HEK293 (cell line): Measurements from ENCODE around the gene NR3C2.

Source experiments
- CTCF ChIA-PET: fragments of 350-600 bp; formaldehyde crosslinking; extraction: SDS; loops from one replicate; lab custom pipeline; 2021; ENCODE audit warnings: antibody characterized with exemption; lab: Yijun Ruan, JAX
- POLR2A ChIA-PET: fragments of 300-600 bp; formaldehyde crosslinking; extraction: SDS; loops from one replicate; lab custom pipeline; 2020; ENCODE audit warnings: antibody characterized with exemption, inconsistent platforms; lab: Yijun Ruan, JAX
- H3K27ac ChIP-seq: fragments of 200-500 bp; sonication (Bioruptor generic); 2 replicates; pipeline ENCODE4 v1.5.1; 2014; ENCODE audit warnings: low read depth, low read length, control low read depth, inconsistent platforms; ENCODE audit errors: extremely low read depth
- H3K36me3 ChIP-seq, 2 experiments: fragments of 200-500 bp in 1 of 2; sonication (Bioruptor generic) in 1 of 2; 1 replicate in 1 of 2; 2 replicates in 1 of 2; pipeline ENCODE4 v1.5.1; 2014 to 2017; ENCODE audit warnings: inconsistent platforms in 2 of 2, low read length in 2 of 2; ENCODE audit not compliant: control insufficient read depth in 2 of 2, insufficient read depth in 1 of 2
- H3K4me1 ChIP-seq: fragments of 200-500 bp; sonication (Bioruptor generic); 2 replicates; pipeline ENCODE4 v1.5.1; 2014; ENCODE audit warnings: mild to moderate bottlenecking, low read length, inconsistent platforms; ENCODE audit not compliant: control insufficient read depth, insufficient read depth
- H3K4me3 ChIP-seq: 2 replicates; pipeline ENCODE4 v1.5.1; 2011; ENCODE audit warnings: low read depth, mild to moderate bottlenecking, control low read depth, low read length, moderate library complexity
- H3K9me3 ChIP-seq: fragments of 200-500 bp; sonication (Bioruptor generic); 2 replicates; pipeline ENCODE4 v1.5.1; 2014; ENCODE audit warnings: low read depth, low read length, inconsistent platforms; ENCODE audit not compliant: control insufficient read depth, insufficient read depth
- FEZF1 ChIP-seq: fragments of 450-650 bp; formaldehyde crosslinking; IDR thresholded peaks from 2 replicates; pipeline ENCODE4 v1.5.1; 2016; ENCODE audit warnings: missing biosample characterization, missing genetic modification characterization
- GLI4 ChIP-seq: fragments of 450-650 bp; formaldehyde crosslinking; IDR thresholded peaks from 2 replicates; pipeline ENCODE4 v1.5.1; 2016; ENCODE audit warnings: missing biosample characterization, missing genetic modification characterization
- GLIS2 ChIP-seq: fragments of 450-650 bp; formaldehyde crosslinking; IDR thresholded peaks from 2 replicates; pipeline ENCODE4 v1.5.1; 2016; ENCODE audit warnings: missing biosample characterization, missing genetic modification characterization
- HOXA7 ChIP-seq: sonication (generic); formaldehyde crosslinking; IDR thresholded peaks from 2 replicates; pipeline ENCODE4 v1.8.1; 2022; ENCODE audit warnings: missing genetic modification reagents, borderline replicate concordance
- KLF10 ChIP-seq: fragments of 450-650 bp; IDR thresholded peaks from 2 replicates; pipeline ENCODE4 v1.5.1; 2018; ENCODE audit warnings: missing biosample characterization, mild to moderate bottlenecking, missing genetic modification characterization
- SETDB1 ChIP-seq: IDR thresholded peaks from one replicate; pipeline ENCODE4 v1.6.1; 2017; ENCODE audit warnings: mild to moderate bottlenecking, low read length, moderate library complexity, mixed read lengths; ENCODE audit not compliant: insufficient read length
- TRIM28 ChIP-seq: IDR thresholded peaks from 2 replicates; pipeline ENCODE4 v1.6.1; 2011; ENCODE audit warnings: low read length, control low read depth, borderline replicate concordance
- YY1 ChIP-seq: fragments of 450-650 bp; formaldehyde crosslinking; IDR thresholded peaks from 2 replicates; pipeline ENCODE4 v1.5.1; 2018; ENCODE audit warnings: missing biosample characterization, missing genetic modification characterization
- YY2 ChIP-seq: fragments of 450-650 bp; formaldehyde crosslinking; IDR thresholded peaks from 2 replicates; pipeline ENCODE4 v1.5.1; 2016; ENCODE audit warnings: missing biosample characterization, missing genetic modification characterization
- ZFP3 ChIP-seq: fragments of 450-650 bp; formaldehyde crosslinking; IDR thresholded peaks from 2 replicates; pipeline ENCODE4 v1.5.1; 2016; ENCODE audit warnings: low read depth, missing biosample characterization, missing genetic modification characterization
- ZFP37 ChIP-seq: fragments of 450-650 bp; formaldehyde crosslinking; IDR thresholded peaks from 2 replicates; pipeline ENCODE4 v1.5.1; 2016; ENCODE audit warnings: missing biosample characterization, missing genetic modification characterization
- ZIC2 ChIP-seq: fragments of 450-650 bp; formaldehyde crosslinking; IDR thresholded peaks from 2 replicates; pipeline ENCODE4 v1.5.1; 2016; ENCODE audit warnings: missing biosample characterization, missing genetic modification characterization
- ZNF112 ChIP-seq: fragments of 450-650 bp; formaldehyde crosslinking; IDR thresholded peaks from 2 replicates; pipeline ENCODE4 v1.5.0; 2017; ENCODE audit warnings: missing biosample characterization, missing genetic modification characterization
- ZNF157 ChIP-seq: fragments of 450-650 bp; formaldehyde crosslinking; IDR thresholded peaks from 2 replicates; pipeline ENCODE4 v1.5.1; 2016; ENCODE audit warnings: missing biosample characterization, missing genetic modification characterization
- ZNF214 ChIP-seq: fragments of 450-650 bp; formaldehyde crosslinking; IDR thresholded peaks from 2 replicates; pipeline ENCODE4 v1.5.1; 2017; ENCODE audit warnings: missing biosample characterization, mild to moderate bottlenecking, missing genetic modification characterization, borderline replicate concordance
- ZNF324 ChIP-seq: fragments of 450-650 bp; formaldehyde crosslinking; IDR thresholded peaks from 2 replicates; pipeline ENCODE4 v1.5.1; 2016; ENCODE audit warnings: missing biosample characterization, missing genetic modification characterization
- ZNF473 ChIP-seq: fragments of 450-650 bp; formaldehyde crosslinking; IDR thresholded peaks from 2 replicates; pipeline ENCODE4 v1.5.1; 2017; ENCODE audit warnings: missing biosample characterization, missing genetic modification characterization
- ZNF514 ChIP-seq: fragments of 450-650 bp; formaldehyde crosslinking; IDR thresholded peaks from 2 replicates; pipeline ENCODE4 v1.5.1; 2016; ENCODE audit warnings: missing biosample characterization, missing genetic modification characterization
- ZNF830 ChIP-seq: fragments of 450-650 bp; IDR thresholded peaks from 2 replicates; pipeline ENCODE4 v1.5.0; 2018; ENCODE audit warnings: missing biosample characterization, missing genetic modification characterization, low read depth, mild to moderate bottlenecking, moderate library complexity
- TF ChIP-seq, protein P1 (sequence below): fragments of 450-650 bp; formaldehyde crosslinking; IDR thresholded peaks from 2 replicates; pipeline ENCODE4 v1.5.1; 2017; ENCODE audit warnings: missing biosample characterization, missing genetic modification characterization
- TF ChIP-seq, protein P2 (sequence below): fragments of 450-650 bp; formaldehyde crosslinking; IDR thresholded peaks from 2 replicates; pipeline ENCODE4 v1.5.1; 2016; ENCODE audit warnings: missing biosample characterization, missing genetic modification characterization
- TF ChIP-seq, protein P3 (sequence below): fragments of 450-650 bp; formaldehyde crosslinking; IDR thresholded peaks from 2 replicates; pipeline ENCODE4 v1.5.1; 2016; ENCODE audit warnings: missing biosample characterization, missing genetic modification characterization
- TF ChIP-seq, protein P4 (sequence below): fragments of 450-650 bp; formaldehyde crosslinking; IDR thresholded peaks from 2 replicates; pipeline ENCODE4 v1.5.1; 2016; ENCODE audit warnings: missing biosample characterization, missing genetic modification characterization

Gene NR3C2

DNA sequence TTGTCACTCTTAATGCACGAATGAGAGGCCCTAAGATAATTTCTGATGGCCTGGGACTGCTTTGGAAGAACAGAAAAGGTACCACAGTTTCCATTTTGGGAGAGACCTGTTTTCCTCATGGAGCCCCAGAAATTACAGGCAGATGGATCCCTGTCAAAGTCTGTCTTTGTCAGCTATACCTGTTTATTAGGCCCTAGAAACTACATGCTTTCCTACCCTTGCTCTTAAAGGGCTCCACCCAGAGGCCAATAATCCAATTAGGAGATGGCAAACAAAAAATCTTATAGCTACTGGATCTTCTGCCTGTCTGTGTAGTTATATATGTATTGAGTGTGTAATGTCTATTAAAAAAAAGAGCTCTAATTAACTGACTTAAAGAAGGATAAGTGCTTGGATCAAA lies 141.3 kb downstream of the NR3C2 start:
- no peak overlapping the region for H3K4me3 ChIP-seq
- H3K4me1 ChIP-seq, result no peaks in the 10 kb centered on the region
- POLR2A ChIA-PET, result no interaction called here
- H3K9me3 ChIP-seq, result no peaks in the 10 kb centered on the region
- H3K36me3 ChIP-seq, result no peaks in the 10 kb centered on the region
- CTCF ChIA-PET, result interaction anchor here (1.2 kb wide), 1 partner anchor 22 kb away, joined by 5 read pairs; no protein-coding TSS in a partner anchor
- H3K27ac ChIP-seq, result no peak overlapping the region
- TF ChIP-seq TRIM28, result peak; percentile 22; the same call in 1 of the 2 replicates
- no peak for TF ChIP-seq ZNF324 (tag by site-specific recombination)
- peak; percentile 88 for TF ChIP-seq SETDB1

DNA sequence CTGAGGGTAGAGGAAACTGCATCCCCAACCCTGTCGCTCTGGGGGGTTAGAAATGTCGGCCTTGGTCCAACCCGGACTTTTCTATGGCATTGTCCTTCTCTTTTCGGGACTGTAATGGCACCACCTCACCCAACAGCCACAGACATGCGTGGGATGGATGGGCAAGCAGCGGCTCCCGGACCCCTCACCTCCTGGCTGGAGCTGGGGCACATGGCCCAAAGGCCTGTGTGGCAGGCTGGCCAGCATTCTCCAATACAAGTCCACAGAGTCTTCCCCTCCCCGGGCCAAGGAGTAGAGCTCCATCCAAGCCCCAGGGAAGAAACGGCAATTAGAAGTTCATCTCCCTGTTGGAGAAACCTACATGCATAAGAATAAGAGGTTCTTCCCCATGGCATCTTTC lies 142.9 kb downstream of the NR3C2 start:
- no peaks in the 10 kb centered on the region for H3K36me3 ChIP-seq
- TF ChIP-seq ZNF830 (tag by site-specific recombination), result no peak
- no peak for TF ChIP-seq YY2
- no peak for TF ChIP-seq ZNF514 (tag by site-specific recombination)
- TF ChIP-seq, protein P1, sequence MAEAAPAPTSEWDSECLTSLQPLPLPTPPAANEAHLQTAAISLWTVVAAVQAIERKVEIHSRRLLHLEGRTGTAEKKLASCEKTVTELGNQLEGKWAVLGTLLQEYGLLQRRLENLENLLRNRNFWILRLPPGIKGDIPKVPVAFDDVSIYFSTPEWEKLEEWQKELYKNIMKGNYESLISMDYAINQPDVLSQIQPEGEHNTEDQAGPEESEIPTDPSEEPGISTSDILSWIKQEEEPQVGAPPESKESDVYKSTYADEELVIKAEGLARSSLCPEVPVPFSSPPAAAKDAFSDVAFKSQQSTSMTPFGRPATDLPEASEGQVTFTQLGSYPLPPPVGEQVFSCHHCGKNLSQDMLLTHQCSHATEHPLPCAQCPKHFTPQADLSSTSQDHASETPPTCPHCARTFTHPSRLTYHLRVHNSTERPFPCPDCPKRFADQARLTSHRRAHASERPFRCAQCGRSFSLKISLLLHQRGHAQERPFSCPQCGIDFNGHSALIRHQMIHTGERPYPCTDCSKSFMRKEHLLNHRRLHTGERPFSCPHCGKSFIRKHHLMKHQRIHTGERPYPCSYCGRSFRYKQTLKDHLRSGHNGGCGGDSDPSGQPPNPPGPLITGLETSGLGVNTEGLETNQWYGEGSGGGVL (tag by site-specific recombination), result no peak
- TF ChIP-seq, protein P2, sequence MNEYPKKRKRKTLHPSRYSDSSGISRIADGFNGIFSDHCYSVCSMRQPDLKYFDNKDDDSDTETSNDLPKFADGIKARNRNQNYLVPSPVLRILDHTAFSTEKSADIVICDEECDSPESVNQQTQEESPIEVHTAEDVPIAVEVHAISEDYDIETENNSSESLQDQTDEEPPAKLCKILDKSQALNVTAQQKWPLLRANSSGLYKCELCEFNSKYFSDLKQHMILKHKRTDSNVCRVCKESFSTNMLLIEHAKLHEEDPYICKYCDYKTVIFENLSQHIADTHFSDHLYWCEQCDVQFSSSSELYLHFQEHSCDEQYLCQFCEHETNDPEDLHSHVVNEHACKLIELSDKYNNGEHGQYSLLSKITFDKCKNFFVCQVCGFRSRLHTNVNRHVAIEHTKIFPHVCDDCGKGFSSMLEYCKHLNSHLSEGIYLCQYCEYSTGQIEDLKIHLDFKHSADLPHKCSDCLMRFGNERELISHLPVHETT (tag by site-specific recombination), result no peak
- no peak for TF ChIP-seq ZNF157 (tag by site-specific recombination)
- TF ChIP-seq GLI4 (tag by site-specific recombination), result no peak
- TF ChIP-seq GLIS2 (tag by site-specific recombination), result no peak
- no peak for TF ChIP-seq FEZF1
- no peak for TF ChIP-seq YY1 (tag by site-specific recombination)
- TF ChIP-seq ZNF112 (tag by site-specific recombination), result no peak
- H3K4me1 ChIP-seq, result no peaks in the 10 kb centered on the region
- no peak overlapping the region for H3K27ac ChIP-seq
- no peak overlapping the region for H3K4me3 ChIP-seq
- CTCF ChIA-PET, result no interaction called here
- no peaks in the 10 kb centered on the region for H3K9me3 ChIP-seq
- POLR2A ChIA-PET, result no interaction called here

DNA sequence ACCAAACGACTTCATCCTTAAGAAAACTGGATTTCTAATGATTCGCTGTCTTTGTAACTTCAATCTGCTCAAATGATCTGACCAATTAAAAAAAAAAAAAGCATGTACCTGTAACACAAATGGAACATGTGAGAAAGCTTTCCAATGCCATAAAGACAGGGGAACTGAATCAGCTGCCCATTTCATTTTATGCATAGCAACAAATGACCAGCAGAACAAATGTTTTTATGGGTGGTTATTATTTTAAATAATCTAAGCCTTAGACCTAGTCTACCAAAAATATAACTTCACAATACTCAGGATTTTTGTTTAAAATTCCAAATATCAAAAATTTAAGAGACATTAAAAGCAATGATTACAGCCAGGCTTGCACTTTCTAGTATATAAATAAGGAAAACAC lies 145.7 kb downstream of the NR3C2 start:
- no peak overlapping the region for H3K4me3 ChIP-seq
- CTCF ChIA-PET, result interaction anchor here (0.6 kb wide), 1 partner anchor 10 kb away, joined by 4 read pairs; no protein-coding TSS in a partner anchor
- no peak overlapping the region for H3K27ac ChIP-seq
- TF ChIP-seq ZIC2 (tag by site-specific recombination) (no peak), KLF10 (no peak), ZFP3 (tag by site-specific recombination) (no peak), ZNF830 (tag by site-specific recombination) (no peak), ZNF214 (tag by site-specific recombination) (no peak), ZFP37 (tag by site-specific recombination) (no peak), ZNF473 (tag by site-specific recombination) (no peak), HOXA7 (no peak)
- TF ChIP-seq, protein P3, sequence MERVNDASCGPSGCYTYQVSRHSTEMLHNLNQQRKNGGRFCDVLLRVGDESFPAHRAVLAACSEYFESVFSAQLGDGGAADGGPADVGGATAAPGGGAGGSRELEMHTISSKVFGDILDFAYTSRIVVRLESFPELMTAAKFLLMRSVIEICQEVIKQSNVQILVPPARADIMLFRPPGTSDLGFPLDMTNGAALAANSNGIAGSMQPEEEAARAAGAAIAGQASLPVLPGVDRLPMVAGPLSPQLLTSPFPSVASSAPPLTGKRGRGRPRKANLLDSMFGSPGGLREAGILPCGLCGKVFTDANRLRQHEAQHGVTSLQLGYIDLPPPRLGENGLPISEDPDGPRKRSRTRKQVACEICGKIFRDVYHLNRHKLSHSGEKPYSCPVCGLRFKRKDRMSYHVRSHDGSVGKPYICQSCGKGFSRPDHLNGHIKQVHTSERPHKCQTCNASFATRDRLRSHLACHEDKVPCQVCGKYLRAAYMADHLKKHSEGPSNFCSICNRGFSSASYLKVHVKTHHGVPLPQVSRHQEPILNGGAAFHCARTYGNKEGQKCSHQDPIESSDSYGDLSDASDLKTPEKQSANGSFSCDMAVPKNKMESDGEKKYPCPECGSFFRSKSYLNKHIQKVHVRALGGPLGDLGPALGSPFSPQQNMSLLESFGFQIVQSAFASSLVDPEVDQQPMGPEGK (tag by site-specific recombination), result no peak
- TF ChIP-seq, protein P4, sequence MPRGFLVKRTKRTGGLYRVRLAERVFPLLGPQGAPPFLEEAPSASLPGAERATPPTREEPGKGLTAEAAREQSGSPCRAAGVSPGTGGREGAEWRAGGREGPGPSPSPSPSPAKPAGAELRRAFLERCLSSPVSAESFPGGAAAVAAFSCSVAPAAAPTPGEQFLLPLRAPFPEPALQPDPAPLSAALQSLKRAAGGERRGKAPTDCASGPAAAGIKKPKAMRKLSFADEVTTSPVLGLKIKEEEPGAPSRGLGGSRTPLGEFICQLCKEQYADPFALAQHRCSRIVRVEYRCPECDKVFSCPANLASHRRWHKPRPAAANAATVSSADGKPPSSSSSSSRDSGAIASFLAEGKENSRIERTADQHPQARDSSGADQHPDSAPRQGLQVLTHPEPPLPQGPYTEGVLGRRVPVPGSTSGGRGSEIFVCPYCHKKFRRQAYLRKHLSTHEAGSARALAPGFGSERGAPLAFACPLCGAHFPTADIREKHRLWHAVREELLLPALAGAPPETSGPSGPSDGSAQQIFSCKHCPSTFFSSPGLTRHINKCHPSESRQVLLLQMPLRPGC (tag by site-specific recombination), result no peak
- TF ChIP-seq, all 188 proteins: peak for 0
- no peaks in the 10 kb centered on the region for H3K36me3 ChIP-seq
- H3K4me1 ChIP-seq, result no peaks in the 10 kb centered on the region
- H3K9me3 ChIP-seq, result no peaks in the 10 kb centered on the region
- POLR2A ChIA-PET, result no interaction called here
